LNCAP (cell line): ENCODE results near the gene GABRQ.

Source experiments
- CTCF ChIP-seq: fragments of 450-650 bp; IDR thresholded peaks from 2 replicates; pipeline ENCODE4 v1.5.1; 2017; ENCODE audit warnings: mild to moderate bottlenecking

The GABRQ gene

GRCh38 chrX:152635941-152636340 is 1.8 kb upstream of the GABRQ start:
- TF ChIP-seq CTCF: peak; percentile 47

GRCh38 chrX:152638443-152638904 is 779 bp downstream of the GABRQ start:
- TF ChIP-seq CTCF: no peak

GRCh38 chrX:152639426-152639825 is 1.7 kb downstream of the GABRQ start:
- no peak for TF ChIP-seq CTCF

- TF ChIP-seq CTCF: no peak
Measured at GRCh38 chrX:152640034-152640818, 2.5 kb downstream of the GABRQ start.

GRCh38 chrX:152641256-152641875 is 3.7 kb downstream of the GABRQ start:
- TF ChIP-seq CTCF: no peak

GRCh38 chrX:152641996-152642395 is 4.3 kb downstream of the GABRQ start:
- 0 out of 2 replicates have a peak, but pooled peaks have one; percentile 17 for TF ChIP-seq CTCF

- TF ChIP-seq CTCF: no peak
Measured at GRCh38 chrX:152642931-152643564, 5.4 kb downstream of the GABRQ start.
